ENCODE measurements around the gene EPHB6.

The EPHB6 gene

GRCh38 chr7:142836426-142836825 is 18.4 kb upstream of the EPHB6 start:
- no peak for FAIRE-seq

GRCh38 chr7:142838461-142839213 is 16.2 kb upstream of the EPHB6 start:
- FAIRE-seq, result no peak

- FAIRE-seq, result no peak
Measured at GRCh38 chr7:142842251-142842766, 12.6 kb upstream of the EPHB6 start.

- FAIRE-seq, result no peak
Measured at GRCh38 chr7:142847353-142847752, 7.5 kb upstream of the EPHB6 start.

DNA sequence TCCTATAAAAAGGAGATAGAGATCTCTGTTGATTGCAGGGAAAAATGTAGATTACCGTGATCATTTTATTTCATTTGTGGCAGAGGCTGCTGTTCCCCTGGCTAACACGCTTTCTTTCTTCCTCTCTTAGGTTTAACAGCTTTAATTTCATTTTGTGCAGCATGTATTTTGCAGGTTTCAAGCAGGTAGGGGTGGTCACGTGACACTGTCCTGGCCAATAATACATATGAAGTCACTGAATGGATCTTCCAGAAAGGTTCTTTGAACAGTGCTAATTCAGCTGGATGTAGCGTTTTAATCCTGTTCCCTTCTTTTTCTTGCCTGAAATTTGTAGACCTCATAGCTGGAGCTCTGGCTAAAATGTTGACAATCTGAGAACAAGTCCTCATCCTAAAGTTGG is 3.6 kb upstream of the EPHB6 start:
- FAIRE-seq, result no peak

- no peak for FAIRE-seq
Measured at GRCh38 chr7:142851919-142852318, 3.0 kb upstream of the EPHB6 start.

- FAIRE-seq, result no peak
Measured at GRCh38 chr7:142853739-142854371, 1.0 kb upstream of the EPHB6 start.

DNA sequence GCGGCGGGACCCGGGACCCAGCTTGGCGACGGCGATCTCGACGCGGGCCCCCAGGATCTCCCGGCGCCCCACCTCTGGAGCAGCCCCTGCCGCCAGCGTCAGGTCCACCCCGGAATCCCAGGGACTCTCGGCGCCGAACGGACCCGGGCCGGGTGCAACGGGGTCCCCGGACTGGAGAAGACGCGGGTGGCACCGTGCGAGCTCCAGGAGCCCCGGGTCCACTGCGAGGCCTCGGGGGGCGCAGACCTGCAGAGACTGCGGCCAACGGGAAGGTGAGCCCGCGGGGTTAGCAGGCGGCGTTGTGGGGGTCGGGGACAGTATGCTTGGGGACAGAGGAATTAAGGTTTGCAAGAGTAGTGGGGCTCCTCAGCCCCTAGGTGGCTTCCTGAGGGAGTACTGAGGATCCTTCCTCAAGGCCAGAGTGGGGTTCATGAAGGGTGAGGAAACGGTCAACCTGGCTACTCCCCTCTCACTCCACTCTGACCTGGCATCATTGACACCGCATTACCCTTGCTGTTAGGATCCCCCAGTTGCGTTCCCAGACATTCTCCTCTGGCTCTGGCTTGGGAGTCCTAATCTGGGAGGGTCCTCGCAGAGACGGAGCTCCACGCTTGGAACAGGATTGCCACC is 353 bp downstream of the EPHB6 start:
- no peak for FAIRE-seq

DNA sequence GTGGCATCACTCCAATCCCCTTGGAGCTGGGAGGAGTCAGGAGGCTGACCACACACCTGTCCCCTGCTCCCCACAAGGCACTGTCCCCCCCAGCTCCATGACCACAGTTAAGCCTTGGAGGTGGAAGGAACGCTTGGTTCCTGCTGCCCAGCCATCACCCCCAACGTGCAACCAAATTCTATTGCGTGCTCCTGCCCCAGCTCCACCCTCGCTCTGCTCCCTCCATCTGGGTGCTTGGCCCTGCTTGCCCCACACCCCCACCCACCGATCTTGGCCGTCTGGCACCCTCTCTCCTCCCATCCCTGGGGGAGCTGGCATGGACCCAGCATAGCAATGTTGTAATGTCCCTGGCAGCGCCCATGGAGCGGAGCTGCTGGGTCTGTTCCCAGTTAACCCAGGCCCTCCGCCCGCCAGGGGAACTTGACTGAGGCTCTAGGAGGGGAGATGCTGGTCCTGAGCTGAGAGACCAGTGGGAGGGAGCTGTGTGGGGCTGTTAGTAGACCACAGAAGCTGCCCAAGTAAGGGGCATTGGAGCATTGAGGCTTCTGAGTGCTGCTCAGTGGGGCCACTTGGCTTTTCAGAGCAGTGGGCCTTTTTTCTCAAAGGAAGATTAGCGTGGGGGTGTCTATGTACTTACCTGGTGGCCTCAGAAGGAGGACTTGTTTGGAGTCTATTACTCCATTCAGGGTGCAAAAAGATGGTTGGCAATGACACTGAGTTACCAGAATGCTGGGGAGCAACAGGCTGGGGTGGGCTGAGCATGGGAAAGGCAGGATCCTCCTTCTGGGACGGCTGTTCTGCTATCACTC is 1.1 kb downstream of the EPHB6 start:
- no peak for FAIRE-seq

GRCh38 chr7:142856565-142857245 is 1.8 kb downstream of the EPHB6 start:
- no peak for FAIRE-seq

DNA sequence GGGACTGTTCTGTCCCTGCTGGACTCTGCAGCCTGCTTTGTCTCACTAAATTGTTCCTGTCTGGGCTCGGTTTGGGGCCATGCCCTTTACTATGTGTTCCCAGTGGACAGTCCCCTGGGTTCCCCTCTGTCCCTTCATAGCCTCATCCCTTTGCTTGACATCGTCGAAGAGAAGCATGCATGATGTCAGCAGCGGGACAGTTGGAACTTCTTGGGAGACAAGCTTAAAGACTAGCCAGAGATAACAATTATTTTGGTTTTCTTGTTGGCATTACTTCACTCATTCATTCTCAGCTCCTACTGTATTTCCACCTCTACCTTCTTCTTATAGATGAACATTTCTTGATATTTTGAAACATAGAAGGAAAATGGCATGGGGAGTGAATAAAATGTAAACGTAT is 2.7 kb downstream of the EPHB6 start:
- FAIRE-seq, result no peak

GRCh38 chr7:142859411-142859810 is 4.5 kb downstream of the EPHB6 start:
- FAIRE-seq, result no peak

- FAIRE-seq, result no peak
Measured at GRCh38 chr7:142859829-142860228, 5.0 kb downstream of the EPHB6 start.

GRCh38 chr7:142860968-142861367 is 6.1 kb downstream of the EPHB6 start:
- no peak for FAIRE-seq

DNA sequence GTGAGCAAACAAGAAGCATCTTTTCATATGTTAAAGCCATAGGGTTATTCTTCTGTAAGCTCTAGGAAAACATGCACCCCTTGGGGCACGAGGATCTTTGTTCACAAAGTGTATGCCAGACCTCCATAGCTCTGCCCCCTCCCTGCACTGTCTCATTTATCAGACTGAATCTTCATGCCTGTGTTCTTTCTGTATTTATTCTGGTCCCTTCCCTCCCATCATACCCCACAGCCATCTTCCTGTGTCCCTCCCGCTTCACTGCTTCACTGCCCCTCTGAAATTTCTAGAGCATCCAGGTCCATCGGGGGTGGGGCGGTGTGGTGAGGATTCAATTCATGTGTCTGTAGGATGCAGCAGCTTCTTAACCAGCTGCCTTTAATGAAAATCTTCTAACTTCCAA is 7.5 kb downstream of the EPHB6 start:
- FAIRE-seq, result no peak

DNA sequence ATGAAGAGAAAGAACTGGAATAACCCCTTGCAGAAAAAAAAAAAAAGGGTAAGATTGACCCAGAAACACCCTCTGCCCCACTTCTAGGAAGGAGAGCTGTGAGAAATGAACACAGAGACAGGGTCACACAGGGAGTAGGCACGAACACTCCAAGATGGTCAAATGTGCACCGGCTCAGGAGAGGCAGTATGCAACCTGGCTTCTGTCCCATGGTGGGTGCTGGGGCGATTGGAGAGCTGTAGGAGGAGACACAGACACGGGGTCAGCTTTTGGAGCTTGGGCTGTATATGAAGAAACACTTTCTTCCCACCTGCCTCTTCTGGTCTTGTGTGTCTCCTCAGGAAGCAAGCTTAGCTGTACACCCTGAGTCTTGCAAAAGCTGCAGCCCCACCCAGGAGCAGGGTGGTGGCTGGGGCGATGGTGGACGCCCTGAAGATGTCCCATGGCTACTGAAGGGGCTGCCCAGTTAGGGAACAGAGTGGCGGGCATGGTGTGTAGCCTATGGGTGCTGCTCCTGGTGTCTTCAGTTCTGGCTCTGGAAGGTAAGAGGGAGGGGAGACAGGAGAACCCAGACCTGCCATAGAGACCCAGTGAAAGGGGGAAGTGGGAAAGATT is 8.0 kb downstream of the EPHB6 start:
- FAIRE-seq, result no peak

GRCh38 chr7:142863891-142864685 is 9.2 kb downstream of the EPHB6 start:
- FAIRE-seq, result no peak

- FAIRE-seq, result no peak
Measured at GRCh38 chr7:142864980-142865747, 10.3 kb downstream of the EPHB6 start.

DNA sequence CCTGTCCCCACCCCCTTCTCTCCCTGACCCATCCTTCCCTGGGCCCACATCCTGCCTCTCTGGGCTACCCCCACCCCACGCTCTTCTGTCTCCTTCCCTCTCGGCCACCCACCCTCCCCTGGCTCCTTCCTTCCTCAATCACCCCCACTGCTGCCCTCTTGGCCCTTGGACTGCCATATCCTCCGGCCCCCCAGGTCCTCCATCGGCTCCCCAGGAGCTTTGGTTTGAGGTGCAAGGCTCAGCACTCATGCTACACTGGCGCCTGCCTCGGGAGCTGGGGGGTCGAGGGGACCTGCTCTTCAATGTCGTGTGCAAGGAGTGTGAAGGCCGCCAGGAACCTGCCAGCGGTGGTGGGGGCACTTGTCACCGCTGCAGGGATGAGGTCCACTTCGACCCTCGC is 10.9 kb downstream of the EPHB6 start:
- FAIRE-seq, result no peak

GRCh38 chr7:142866361-142867096 is 11.7 kb downstream of the EPHB6 start:
- no peak for FAIRE-seq

Measured in A204.1 (cell line).